ENCODE measurements around the gene RBM47. TPM values are rescaled to one million over a fixed set of nuclear protein-coding genes. Genes with fewer than 3 reads are reported as not detected.

The RBM47 gene
- total RNA-seq, 2 experiments from 2014 or later: 1.7 to 2.6 TPM

- no peak for DNase-seq
- no peaks in the 10 kb centered on the region for H3K9me3 Mint-ChIP-seq
- H3K4me3 Mint-ChIP-seq: no peak overlapping the region
- no peak overlapping the region for H3K27ac Mint-ChIP-seq
- no peaks in the 10 kb centered on the region for H3K36me3 Mint-ChIP-seq
- POLR2A ChIA-PET: no interaction called here
- no peaks in the 10 kb centered on the region for H3K4me1 Mint-ChIP-seq (ENCODE audit: low read depth)
- intact Hi-C loops (cut with micrococcal nuclease): no loop called here
- H3K27me3 Mint-ChIP-seq: no peaks in the 10 kb centered on the region
- CTCF ChIA-PET: interaction anchor here (0.9 kb wide), 1 partner anchor 345 kb away, joined by 4 read pairs; no protein-coding TSS in a partner anchor
Observed at GRCh38 chr4:40373636-40374035, 256.0 kb downstream of the RBM47 start.

Small RNA genes within 50 kb of the gene (microRNA-seq; reads per million reads assigned to microRNA genes)
- gene MIR4802 (ENCODE audit: borderline microRNAs expressed, borderline number of aligned reads, borderline replicate concordance): not detected

Other genes starting within 250 kb of the RBM47 start
- under 1 TPM; 0.07 to 0.10 TPM for gene NSUN7, start 120.1 kb upstream of the RBM47 start, total RNA-seq

Data from activated CD4-positive, alpha-beta memory T cell treated with anti-CD3 and anti-CD28 coated beads for 36 hours (primary cell).